CD4-positive, alpha-beta T cell (primary cell): ENCODE data around the gene MAST4. TPM values are rescaled to one million over a fixed set of nuclear protein-coding genes. Genes with fewer than 3 reads are reported as not detected.

ENCODE experiments used
- ATAC-seq: fragments of 200-7000 bp; cut with Tn5 transposase; one replicate; pipeline ENCODE4 v1.10.0; 2022; ENCODE audit warnings: mild to moderate bottlenecking; ENCODE audit not compliant: poor library complexity
- CTCF ChIA-PET: fragments of 350-600 bp; sonication (Branson Sonifier 250); formaldehyde crosslinking; loops from one replicate; lab custom pipeline; 2021; ENCODE audit warnings: antibody characterized with exemption, inconsistent platforms; lab: Charles Lee
- POLR2A ChIA-PET: fragments of 350-600 bp; sonication (Branson Sonifier 250); formaldehyde crosslinking; loops from one replicate; lab custom pipeline; 2021; ENCODE audit warnings: antibody characterized with exemption, inconsistent platforms; lab: Charles Lee
- DNase-seq, 14 experiments: peaks; one replicate each; pipeline ENCODE4 v3.0.0-alpha.2; 2013 to 2020; ENCODE audit warnings: mixed read lengths in 2 of 14
- H3K27ac ChIP-seq, 2 donors: one replicate each; pipeline versions ENCODE4 v1.5.1 to v1.7.0; 2013; ENCODE audit warnings: low read length in 2 of 2, low read depth in 1 of 2, mild to moderate bottlenecking in 1 of 2
- H3K27me3 ChIP-seq, 2 experiments: 1 replicate in 1 of 2; 2 replicates in 1 of 2; pipeline versions ENCODE4 v1.6.1 to v1.7.0; 2013; ENCODE audit warnings: low read length in 2 of 2, control low read depth in 1 of 2, mild to moderate bottlenecking in 1 of 2, moderate library complexity in 1 of 2; ENCODE audit not compliant: insufficient read depth in 2 of 2, control insufficient read depth in 1 of 2
- H3K36me3 ChIP-seq: one replicate; pipeline ENCODE4 v1.6.1; 2013; ENCODE audit warnings: low read length, control low read depth; ENCODE audit not compliant: insufficient read depth
- H3K4me1 ChIP-seq: one replicate; pipeline ENCODE4 v1.6.1; 2013; ENCODE audit warnings: low read length, control low read depth; ENCODE audit not compliant: insufficient read depth
- H3K4me3 ChIP-seq: one replicate; pipeline ENCODE4 v1.5.1; 2013; ENCODE audit warnings: mild to moderate bottlenecking, low read length, moderate library complexity
- H3K9me3 ChIP-seq, 2 experiments: 1 replicate in 1 of 2; 2 replicates in 1 of 2; pipeline versions ENCODE4 v1.6.1 to v1.7.0; 2013; ENCODE audit warnings: low read length in 2 of 2, mild to moderate bottlenecking in 2 of 2, control low read depth in 1 of 2, moderate library complexity in 1 of 2; ENCODE audit not compliant: control insufficient read depth in 1 of 2, insufficient read depth in 1 of 2
- H3K27ac Mint-ChIP-seq: one replicate; pipeline ENCODE4 v1.8.0; 2020; ENCODE audit warnings: mixed read lengths
- H3K27me3 Mint-ChIP-seq: one replicate; pipeline ENCODE4 v1.8.0; 2021; ENCODE audit warnings: mixed read lengths
- H3K36me3 Mint-ChIP-seq: one replicate; pipeline ENCODE4 v1.8.0; 2021; ENCODE audit warnings: low read depth, mixed read lengths
- H3K4me1 Mint-ChIP-seq: one replicate; pipeline ENCODE4 v1.8.0; 2021; ENCODE audit warnings: low read depth, mixed read lengths
- H3K4me3 Mint-ChIP-seq: one replicate; pipeline ENCODE4 v1.8.0; 2020; ENCODE audit warnings: mild to moderate bottlenecking, mixed read lengths
- H3K9me3 Mint-ChIP-seq: one replicate; pipeline ENCODE4 v1.8.0; 2020; ENCODE audit warnings: mixed read lengths
- intact Hi-C, 2 experiments: fragments of 100-400 bp; cut with DNase I in 1 of 2; cut with micrococcal nuclease in 1 of 2; formaldehyde crosslinking; loops; one replicate each; pipeline versions ENCODE4 v1.15.1 to v1.9.0; 2023 to 2025; cut with DNase I, micrococcal nuclease
- total RNA-seq, 174 experiments: library from RNA in 2 of 174; stranded (reverse) in 2 of 174; gene quantifications; one replicate each; pipeline ENCODE4 v1.2.3 and lab custom pipeline; 2021 to 2026
- TF ChIP-seq, protein P1 (sequence below): fragments of 200-600 bp; IDR thresholded peaks from one replicate; pipeline ENCODE4 v1.8.0; 2022; ENCODE audit warnings: antibody characterized with exemption, mild to moderate bottlenecking

Gene MAST4
- total RNA-seq, 2 experiments from 2014 or later: 21.3 to 21.6 TPM

DNA sequence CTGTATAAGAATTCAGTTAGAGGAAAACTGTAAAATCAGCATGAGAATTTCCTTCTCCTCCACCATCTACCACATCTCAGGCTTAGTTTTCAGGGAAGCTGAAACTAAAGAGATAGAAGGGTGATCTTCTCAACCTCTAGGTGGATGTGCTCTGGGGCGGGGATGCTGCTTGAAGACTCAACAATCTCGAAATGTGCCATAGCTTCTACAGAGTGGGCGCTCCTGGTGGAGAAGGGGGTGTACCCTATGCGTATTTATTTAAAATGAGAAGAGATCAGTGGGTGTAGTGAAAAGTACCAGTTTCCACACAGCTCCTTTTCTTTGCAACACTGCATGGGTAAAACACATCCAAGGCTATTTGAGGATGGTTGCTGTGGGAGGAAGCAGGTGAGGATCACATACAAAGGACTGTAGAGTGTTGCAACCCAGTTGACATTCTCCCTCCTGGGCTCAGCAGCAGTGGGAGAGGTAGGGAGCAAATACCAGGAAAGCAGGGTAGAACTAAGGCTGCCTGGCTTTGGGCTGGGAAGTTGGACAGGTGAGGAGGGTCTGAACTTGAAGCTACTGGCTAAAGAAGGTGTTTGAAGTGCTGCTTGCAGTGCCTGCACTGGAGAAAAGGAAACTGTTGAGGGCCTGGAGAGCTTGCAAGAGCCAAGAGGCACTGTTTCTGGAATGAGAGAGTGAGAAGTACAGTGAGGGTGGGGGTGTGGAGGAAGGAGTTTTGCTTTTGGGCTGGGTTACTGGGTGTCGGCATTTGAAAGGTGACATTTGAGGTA is 73.1 kb downstream of the MAST4 start:
- TF ChIP-seq, protein P1, sequence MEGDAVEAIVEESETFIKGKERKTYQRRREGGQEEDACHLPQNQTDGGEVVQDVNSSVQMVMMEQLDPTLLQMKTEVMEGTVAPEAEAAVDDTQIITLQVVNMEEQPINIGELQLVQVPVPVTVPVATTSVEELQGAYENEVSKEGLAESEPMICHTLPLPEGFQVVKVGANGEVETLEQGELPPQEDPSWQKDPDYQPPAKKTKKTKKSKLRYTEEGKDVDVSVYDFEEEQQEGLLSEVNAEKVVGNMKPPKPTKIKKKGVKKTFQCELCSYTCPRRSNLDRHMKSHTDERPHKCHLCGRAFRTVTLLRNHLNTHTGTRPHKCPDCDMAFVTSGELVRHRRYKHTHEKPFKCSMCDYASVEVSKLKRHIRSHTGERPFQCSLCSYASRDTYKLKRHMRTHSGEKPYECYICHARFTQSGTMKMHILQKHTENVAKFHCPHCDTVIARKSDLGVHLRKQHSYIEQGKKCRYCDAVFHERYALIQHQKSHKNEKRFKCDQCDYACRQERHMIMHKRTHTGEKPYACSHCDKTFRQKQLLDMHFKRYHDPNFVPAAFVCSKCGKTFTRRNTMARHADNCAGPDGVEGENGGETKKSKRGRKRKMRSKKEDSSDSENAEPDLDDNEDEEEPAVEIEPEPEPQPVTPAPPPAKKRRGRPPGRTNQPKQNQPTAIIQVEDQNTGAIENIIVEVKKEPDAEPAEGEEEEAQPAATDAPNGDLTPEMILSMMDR: no peak
- DNase-seq: no peak
- intact Hi-C loops: no loop called here
- Histone ChIP-seq H3K27me3 (no peaks in the 10 kb centered on the region), H3K9me3 (no peaks in the 10 kb centered on the region), H3K4me1 (no peaks in the 10 kb centered on the region), H3K36me3 (no peaks in the 10 kb centered on the region), H3K4me3 (no peak overlapping the region), H3K27ac (no peak overlapping the region)
- ChIA-PET CTCF (no interaction called here), POLR2A (no interaction called here)
- H3K4me1 Mint-ChIP-seq: no peaks in the 10 kb centered on the region
- H3K27me3 Mint-ChIP-seq: peaks cover 9% of the 10 kb centered on the region
- H3K27ac Mint-ChIP-seq: no peak overlapping the region
- no peak for ATAC-seq
- H3K36me3 Mint-ChIP-seq: no peaks in the 10 kb centered on the region
- H3K4me3 Mint-ChIP-seq: no peak overlapping the region
- H3K9me3 Mint-ChIP-seq: no peaks in the 10 kb centered on the region

DNA sequence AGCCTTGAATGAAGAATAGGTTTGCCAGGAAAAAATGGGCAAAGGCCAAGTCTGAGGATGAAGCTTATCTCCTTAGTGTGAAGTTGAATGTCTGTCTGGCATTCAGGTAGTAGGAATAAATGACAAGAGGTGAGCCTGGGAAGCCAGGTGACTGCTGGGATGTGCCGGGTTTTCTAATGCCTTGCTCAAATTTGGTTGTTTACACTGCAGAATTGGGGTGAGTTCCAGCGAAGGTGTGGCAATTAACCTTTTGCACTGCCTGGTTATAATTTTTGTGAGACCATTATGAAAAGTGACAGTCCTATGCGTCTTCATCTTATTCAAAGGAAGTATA is 73.6 kb downstream of the MAST4 start:
- H3K4me1 ChIP-seq: no peaks in the 10 kb centered on the region
- Mint-ChIP-seq H3K27me3 (peaks cover 10% of the 10 kb centered on the region), H3K9me3 (no peaks in the 10 kb centered on the region), H3K36me3 (no peaks in the 10 kb centered on the region), H3K4me1 (no peaks in the 10 kb centered on the region), H3K27ac (no peak overlapping the region), H3K4me3 (no peak overlapping the region)
- CTCF ChIA-PET: no interaction called here
- DNase-seq (no peak), ATAC-seq (no peak)
- TF ChIP-seq, protein P1: no peak
- intact Hi-C loops: no loop called here
- no peaks in the 10 kb centered on the region for H3K9me3 ChIP-seq
- no peaks in the 10 kb centered on the region for H3K36me3 ChIP-seq
- H3K4me3 ChIP-seq: no peak overlapping the region
- H3K27ac ChIP-seq: no peak overlapping the region
- POLR2A ChIA-PET: no interaction called here
- H3K27me3 ChIP-seq: no peaks in the 10 kb centered on the region

DNA sequence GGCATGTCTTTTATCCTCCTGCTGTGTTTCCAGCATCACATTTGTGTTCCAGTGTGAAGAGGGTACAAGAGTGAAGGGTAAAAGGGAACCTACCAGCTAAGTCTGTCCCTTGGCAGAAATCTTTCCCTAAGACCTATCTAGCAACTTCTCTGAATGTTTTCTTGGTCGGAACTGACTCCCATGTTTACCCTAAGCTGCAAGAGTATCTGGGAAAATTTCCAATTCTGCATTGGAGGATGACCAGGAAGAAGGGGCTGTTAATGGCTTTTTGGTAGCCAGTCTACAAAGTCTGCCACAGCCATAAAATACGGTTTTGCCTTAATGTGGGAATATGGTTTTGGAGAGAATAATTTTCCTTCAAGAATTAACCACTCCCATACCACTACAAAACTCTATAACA is 75.1 kb downstream of the MAST4 start:
- CTCF ChIA-PET: interaction anchor here (1.4 kb wide), 1 partner anchor 23 kb away, joined by 3 read pairs; no protein-coding TSS in a partner anchor
- DNase-seq: no peak

More for the DNA sequence above, 75.1 kb downstream of the MAST4 start:
- TF ChIP-seq, protein P1: no peak
- Mint-ChIP-seq H3K9me3 (no peaks in the 10 kb centered on the region), H3K36me3 (no peaks in the 10 kb centered on the region), H3K4me3 (no peak overlapping the region), H3K27me3 (peaks cover 16% of the 10 kb centered on the region), H3K27ac (no peak overlapping the region), H3K4me1 (no peaks in the 10 kb centered on the region)
- H3K9me3 ChIP-seq: no peaks in the 10 kb centered on the region
- H3K36me3 ChIP-seq: no peaks in the 10 kb centered on the region
- no peak overlapping the region for H3K27ac ChIP-seq
- H3K4me3 ChIP-seq: no peak overlapping the region
- no peaks in the 10 kb centered on the region for H3K4me1 ChIP-seq
- no peak for ATAC-seq
- POLR2A ChIA-PET: no interaction called here
- intact Hi-C loops: no loop called here
- no peaks in the 10 kb centered on the region for H3K27me3 ChIP-seq
